PC-3 (cell line): ENCODE data around the gene MALL. TPM values are rescaled to one million over a fixed set of nuclear protein-coding genes. Genes with fewer than 3 reads are reported as not detected.

Experiments
- ATAC-seq: fragments of 200-7000 bp; cut with Tn5 transposase; 2 replicates; pipeline ENCODE4 v1.9.1; 2020; ENCODE audit warnings: mild to moderate bottlenecking, moderate library complexity
- BruUV-seq: library from RNA; stranded (reverse); fragments of 400-500 nt; replicated peaks from 2 replicates; lab custom pipeline; 2021; lab: Mats Ljungman, UMichigan
- CTCF ChIA-PET: fragments of 300-600 bp; sonication (Branson Sonifier 250); formaldehyde crosslinking; loops from one replicate; lab custom pipeline; 2022; ENCODE audit warnings: antibody characterized with exemption; lab: Charles Lee
- POLR2A ChIA-PET: fragments of 300-600 bp; sonication (Branson Sonifier 250); formaldehyde crosslinking; loops from one replicate; lab custom pipeline; 2022; ENCODE audit warnings: antibody characterized with exemption; ENCODE audit not compliant: unreplicated experiment; lab: Charles Lee
- DNase-seq: peaks from one replicate; pipeline ENCODE4 v3.0.0-alpha.2; 2015
- H2AFZ ChIP-seq: fragments of 300-600 bp; sonication (generic); 2 replicates; pipeline ENCODE4 v1.6.0; 2016; ENCODE audit warnings: antibody characterized with exemption, low read length
- H3F3A ChIP-seq: fragments of 300-600 bp; sonication (generic); one replicate; pipeline ENCODE4 v1.6.0; 2017; ENCODE audit warnings: antibody characterized with exemption, low read length, control low read depth, mild to moderate bottlenecking; ENCODE audit not compliant: unreplicated experiment
- H3K27ac ChIP-seq: fragments of 300-600 bp; sonication (generic); 2 replicates; pipeline ENCODE4 v1.5.1; 2016; ENCODE audit warnings: mild to moderate bottlenecking, low read length
- H3K27me3 ChIP-seq: fragments of 300-600 bp; sonication (generic); 2 replicates; pipeline ENCODE4 v1.6.1; 2016; ENCODE audit warnings: low read length, mixed read lengths
- H3K36me3 ChIP-seq: fragments of 300-600 bp; sonication (generic); 2 replicates; pipeline ENCODE4 v1.6.1; 2016; ENCODE audit warnings: low read depth, mixed run types, low read length, mixed read lengths
- H3K4me1 ChIP-seq: fragments of 300-600 bp; sonication (generic); 2 replicates; pipeline ENCODE4 v1.5.1; 2016; ENCODE audit warnings: low read length; ENCODE audit not compliant: insufficient read depth
- H3K4me2 ChIP-seq: fragments of 300-600 bp; sonication (generic); 2 replicates; pipeline ENCODE4 v1.6.0; 2016; ENCODE audit warnings: low read length
- H3K4me3 ChIP-seq: fragments of 300-600 bp; sonication (generic); 2 replicates; pipeline ENCODE4 v1.5.1; 2016; ENCODE audit warnings: mild to moderate bottlenecking, low read length, mixed read lengths
- H3K79me2 ChIP-seq: fragments of 300-600 bp; sonication (generic); 2 replicates; pipeline ENCODE4 v1.6.1; 2017; ENCODE audit warnings: low read length, mixed read lengths
- H3K9ac ChIP-seq: fragments of 300-600 bp; sonication (generic); 2 replicates; pipeline ENCODE4 v1.6.0; 2016; ENCODE audit warnings: mild to moderate bottlenecking, low read length
- H3K9me2 ChIP-seq: fragments of 300-600 bp; sonication (generic); replicated peaks from 2 replicates; pipeline ENCODE4 v1.6.1; 2016; ENCODE audit warnings: mixed run types, low read length, mixed read lengths
- H3K9me3 ChIP-seq: fragments of 300-600 bp; sonication (generic); 2 replicates; pipeline ENCODE4 v1.6.1; 2016; ENCODE audit warnings: low read length, mixed read lengths
- H4K20me1 ChIP-seq: fragments of 300-600 bp; sonication (generic); 2 replicates; pipeline ENCODE4 v1.6.1; 2016; ENCODE audit warnings: low read length, mixed read lengths
- EZH2 ChIP-seq: fragments of 300-600 bp; sonication (generic); IDR thresholded peaks from one replicate; pipeline ENCODE4 v1.6.1; 2017; ENCODE audit warnings: antibody characterized with exemption, mild to moderate bottlenecking, low read length; ENCODE audit not compliant: unreplicated experiment
- EZH2phosphoT487 ChIP-seq: fragments of 300-600 bp; sonication (generic); IDR thresholded peaks from 2 replicates; pipeline ENCODE4 v1.6.1; 2018; ENCODE audit warnings: mild to moderate bottlenecking, antibody characterized with exemption, low read length, borderline replicate concordance
- intact Hi-C: fragments of 100-400 bp; cut with micrococcal nuclease; formaldehyde crosslinking; loops from 2 replicates; pipeline ENCODE4 v1.9.0; 2023
- total RNA-seq: library from RNA; depleted of rRNA; stranded (reverse); fragments of >200 nt; gene quantifications from 2 replicates; pipeline ENCODE4 v1.2.3, GENCODE V29; 2014
- TF ChIP-seq, protein P1 (sequence below): fragments of 300-600 bp; sonication (generic); conservative IDR thresholded peaks from 2 replicates; pipeline ENCODE4 v1.5.1; 2017; ENCODE audit warnings: antibody characterized with exemption, low read depth, mild to moderate bottlenecking, low read length

MALL gene
- total RNA-seq, 1 experiment from 2014 or later = 123 TPM

DNA sequence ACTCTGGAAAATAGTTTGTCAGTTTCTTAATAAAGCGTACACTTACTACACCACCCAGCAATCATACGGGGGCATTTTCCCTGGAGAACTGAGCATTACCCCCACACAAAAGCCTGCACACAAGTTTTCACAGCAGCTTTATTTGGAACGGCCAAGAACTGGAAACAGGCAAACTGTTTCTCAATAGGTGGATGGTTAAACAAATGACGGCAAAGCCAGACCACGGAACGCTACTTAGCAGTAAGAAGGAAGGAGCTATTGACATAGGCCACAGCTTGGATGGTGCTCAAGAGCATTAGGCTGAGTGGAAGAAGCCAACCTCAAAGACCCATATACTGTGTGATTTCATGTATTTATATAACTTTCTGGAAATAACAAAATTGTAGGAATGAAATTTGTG, 9.0 kb downstream of the MALL start:
- Histone ChIP-seq H4K20me1 (0 out of 2 replicates have a peak, but pooled peaks cover 5% of the 10 kb centered on the region), H2AFZ (no peak overlapping the region), H3F3A (peaks cover 29% of the 10 kb centered on the region), H3K9me2 (no peaks in the 10 kb centered on the region), H3K9me3 (no peaks in the 10 kb centered on the region), H3K4me3 (peak overlapping the region; percentile 41), H3K36me3 (peaks cover 31% of the 10 kb centered on the region), H3K27me3 (no peaks in the 10 kb centered on the region), H3K4me2 (peak overlapping the region; percentile 82), H3K79me2 (peaks cover 78% of the 10 kb centered on the region), H3K27ac (peak overlapping the region; percentile 98), H3K9ac (peak overlapping the region; percentile 88), H3K4me1 (peaks cover 75% of the 10 kb centered on the region)
- ChIA-PET CTCF (interaction anchor here (1.2 to 2.4 kb wide), 2 partner anchors 9 to 50 kb away, joined by 5 to 21 read pairs; partner anchors contain the start of gene MALL), POLR2A (interaction anchor here (1.9 kb wide), 1 partner anchor 8 kb away, joined by 15 read pairs; the partner anchor contains the start of gene MALL)
- BruUV-seq = TSS peak; percentile 45
- TF ChIP-seq EZH2 = no peak
- TF ChIP-seq, protein P1, sequence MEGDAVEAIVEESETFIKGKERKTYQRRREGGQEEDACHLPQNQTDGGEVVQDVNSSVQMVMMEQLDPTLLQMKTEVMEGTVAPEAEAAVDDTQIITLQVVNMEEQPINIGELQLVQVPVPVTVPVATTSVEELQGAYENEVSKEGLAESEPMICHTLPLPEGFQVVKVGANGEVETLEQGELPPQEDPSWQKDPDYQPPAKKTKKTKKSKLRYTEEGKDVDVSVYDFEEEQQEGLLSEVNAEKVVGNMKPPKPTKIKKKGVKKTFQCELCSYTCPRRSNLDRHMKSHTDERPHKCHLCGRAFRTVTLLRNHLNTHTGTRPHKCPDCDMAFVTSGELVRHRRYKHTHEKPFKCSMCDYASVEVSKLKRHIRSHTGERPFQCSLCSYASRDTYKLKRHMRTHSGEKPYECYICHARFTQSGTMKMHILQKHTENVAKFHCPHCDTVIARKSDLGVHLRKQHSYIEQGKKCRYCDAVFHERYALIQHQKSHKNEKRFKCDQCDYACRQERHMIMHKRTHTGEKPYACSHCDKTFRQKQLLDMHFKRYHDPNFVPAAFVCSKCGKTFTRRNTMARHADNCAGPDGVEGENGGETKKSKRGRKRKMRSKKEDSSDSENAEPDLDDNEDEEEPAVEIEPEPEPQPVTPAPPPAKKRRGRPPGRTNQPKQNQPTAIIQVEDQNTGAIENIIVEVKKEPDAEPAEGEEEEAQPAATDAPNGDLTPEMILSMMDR = no peak
- TF ChIP-seq EZH2phosphoT487 = no peak
- intact Hi-C loops = loop anchor here (1.0 to 2.0 kb wide), 2 partner anchors 8 to 50 kb away; no protein-coding TSS in a partner anchor
- ATAC-seq = peak; percentile 58
- DNase-seq = peak; percentile 82

- H3K36me3 ChIP-seq = peaks cover 30% of the 10 kb centered on the region
- H3K9me2 ChIP-seq = no peaks in the 10 kb centered on the region
- peaks cover 79% of the 10 kb centered on the region for H3K4me1 ChIP-seq
- ChIA-PET CTCF (interaction anchor here (1.2 to 2.4 kb wide), 2 partner anchors 10 to 51 kb away, joined by 5 to 21 read pairs; partner anchors contain the start of gene MALL), POLR2A (interaction anchor here (1.9 kb wide), 1 partner anchor 9 kb away, joined by 15 read pairs; the partner anchor contains the start of gene MALL)
- H2AFZ ChIP-seq = no peak overlapping the region
- intact Hi-C loops = loop anchor here (1.0 to 2.0 kb wide), 2 partner anchors 8 to 51 kb away; no protein-coding TSS in a partner anchor
- TSS peak; percentile 30 for BruUV-seq
- peak; percentile 75 for TF ChIP-seq EZH2phosphoT487
- TF ChIP-seq EZH2 = no peak
- ATAC-seq = peak; percentile 57
- H3K4me2 ChIP-seq = peak overlapping the region; percentile 82
- peak overlapping the region; percentile 90 for H3K9ac ChIP-seq
- H3K27me3 ChIP-seq = no peaks in the 10 kb centered on the region
- H3K27ac ChIP-seq = peak overlapping the region; percentile 98
- peak; percentile 99 for DNase-seq
- peak overlapping the region; percentile 41 for H3K4me3 ChIP-seq
- peaks cover 70% of the 10 kb centered on the region for H3K79me2 ChIP-seq
- no peaks in the 10 kb centered on the region for H3K9me3 ChIP-seq
- 0 out of 2 replicates have a peak, but pooled peaks cover 5% of the 10 kb centered on the region for H4K20me1 ChIP-seq
- peaks cover 29% of the 10 kb centered on the region for H3F3A ChIP-seq
Observed at GRCh38 chr2:110105608-110106467, 9.8 kb downstream of the MALL start.

DNA sequence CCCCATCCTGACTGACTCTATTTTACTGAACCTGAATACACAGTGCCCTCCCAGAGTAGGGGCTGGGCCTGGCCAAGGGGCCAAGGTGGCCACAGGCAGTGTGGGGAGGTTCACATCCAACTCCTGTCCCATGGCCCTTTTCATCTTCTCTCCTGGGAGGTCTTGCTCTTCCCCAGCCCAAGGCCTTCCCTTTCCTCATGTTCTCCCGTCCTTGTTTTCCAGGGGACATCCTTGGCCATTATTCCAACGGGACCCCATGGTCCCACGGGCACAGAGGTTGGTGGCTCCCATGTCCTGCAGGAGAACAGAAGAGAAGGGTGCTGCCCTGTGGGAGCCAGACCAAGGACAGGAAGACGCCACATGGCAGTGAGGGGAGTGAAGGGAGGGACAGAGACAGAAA, 10.4 kb downstream of the MALL start:
- Histone ChIP-seq H3F3A (peaks cover 29% of the 10 kb centered on the region), H4K20me1 (no peaks in the 10 kb centered on the region), H3K27me3 (no peaks in the 10 kb centered on the region), H3K9ac (peak overlapping the region; percentile 90), H3K4me3 (peak overlapping the region; percentile 30; the same call in 1 of the 2 replicates), H3K9me2 (no peaks in the 10 kb centered on the region), H3K79me2 (peaks cover 68% of the 10 kb centered on the region), H3K4me1 (peaks cover 86% of the 10 kb centered on the region), H3K36me3 (peaks cover 24% of the 10 kb centered on the region), H3K4me2 (peak overlapping the region; percentile 73), H3K27ac (peak overlapping the region; percentile 98), H2AFZ (no peak overlapping the region), H3K9me3 (no peaks in the 10 kb centered on the region)
- POLR2A ChIA-PET = interaction anchor here (1.9 kb wide), 1 partner anchor 10 kb away, joined by 15 read pairs; the partner anchor contains the start of gene MALL
- ATAC-seq (no peak), DNase-seq (no peak)
- TF ChIP-seq EZH2phosphoT487 (no peak), EZH2 (no peak)
- TF ChIP-seq, protein P1 = no peak
- no TSS peak for BruUV-seq
- CTCF ChIA-PET = interaction anchor here (2.4 kb wide), 1 partner anchor 10 kb away, joined by 21 read pairs; the partner anchor contains the start of gene MALL
- intact Hi-C loops = no loop called here
